ENCODE results near the gene DRICH1. TPM values are rescaled to one million over a fixed set of nuclear protein-coding genes. Genes with fewer than 3 reads are reported as not detected.

DRICH1 gene
- total and polyA plus RNA-seq, 2 experiments from 2014 or later: not detected

- H3K27me3 ChIP-seq (replicated peaks; ENCODE audit: insufficient read depth): peaks cover 31% of the 10 kb centered on the region
- no peaks in the 10 kb centered on the region for H3K9me3 ChIP-seq (ENCODE audit: low read depth)
- no peak for DNase-seq
- H3K36me3 ChIP-seq (ENCODE audit: low read depth): no peaks in the 10 kb centered on the region
- no peak overlapping the region for H3K27ac ChIP-seq
- WGBS, 2 experiments (ENCODE audit: low coverage in 1 of 2, low lambda C conversion rate in 2 of 2, missing lambda C conversion rate in 2 of 2): 58 to 67% methylated on average over 24 to 37 of the region's 37 CpGs
- no peak overlapping the region for H3K9ac ChIP-seq
- H3K79me2 ChIP-seq (ENCODE audit: insufficient read depth): no peaks in the 10 kb centered on the region
- no peaks in the 10 kb centered on the region for H3K9me2 ChIP-seq (ENCODE audit: insufficient read depth)
- H2AFZ ChIP-seq: no peak overlapping the region
- H4K20me1 ChIP-seq (ENCODE audit: insufficient read depth): no peaks in the 10 kb centered on the region
- no peaks in the 10 kb centered on the region for H3F3A ChIP-seq (ENCODE audit: insufficient read depth)
- no peaks in the 10 kb centered on the region for H3K4me1 ChIP-seq (ENCODE audit: insufficient read depth)
- H3K4me3 ChIP-seq: no peak overlapping the region
- no peak for TF ChIP-seq EZH2phosphoT487 (IDR thresholded peaks at IDR 0.05; ENCODE audit: insufficient read depth, low read depth)
- no peak for TF ChIP-seq EZH2 (IDR thresholded peaks at IDR 0.05; ENCODE audit: insufficient read depth, poor library complexity, severe bottlenecking)
- no peak overlapping the region for H3K4me2 ChIP-seq (ENCODE audit: unreplicated experiment)
- in situ Hi-C loops (cut with MboI): no loop called here
Measured at GRCh38 chr22:23566705-23567475, 65.2 kb downstream of the DRICH1 start.

- no peak overlapping the region for H2AFZ ChIP-seq
- TF ChIP-seq EZH2phosphoT487 (IDR thresholded peaks at IDR 0.05; ENCODE audit: insufficient read depth, low read depth) (0 out of 2 replicates have a peak, but pooled peaks have one; percentile 63), EZH2 (IDR thresholded peaks at IDR 0.05; ENCODE audit: insufficient read depth, poor library complexity, severe bottlenecking) (peak; percentile 84)
Measured at GRCh38 chr22:23565915-23566704, 66.0 kb downstream of the DRICH1 start.

GRCh38 chr22:23565305-23565914 is 66.7 kb downstream of the DRICH1 start:
- no peak overlapping the region for H3K27ac ChIP-seq
- TF ChIP-seq EZH2phosphoT487 (IDR thresholded peaks at IDR 0.05; ENCODE audit: insufficient read depth, low read depth) (no peak), EZH2 (IDR thresholded peaks at IDR 0.05; ENCODE audit: insufficient read depth, poor library complexity, severe bottlenecking) (peak; percentile 45)
- no peaks in the 10 kb centered on the region for H3K36me3 ChIP-seq (ENCODE audit: low read depth)
- no peak overlapping the region for H2AFZ ChIP-seq
- WGBS, 2 experiments (ENCODE audit: low coverage in 1 of 2, low lambda C conversion rate in 2 of 2, missing lambda C conversion rate in 2 of 2): 12% methylated on average over 10 to 11 of the region's 11 CpGs
- H4K20me1 ChIP-seq (ENCODE audit: insufficient read depth): no peaks in the 10 kb centered on the region
- H3K4me3 ChIP-seq: no peak overlapping the region
- no peak for DNase-seq
- H3K4me2 ChIP-seq (ENCODE audit: unreplicated experiment): no peak overlapping the region
- no peak overlapping the region for H3K9ac ChIP-seq
- H3F3A ChIP-seq (ENCODE audit: insufficient read depth): no peaks in the 10 kb centered on the region
- H3K4me1 ChIP-seq (ENCODE audit: insufficient read depth): no peaks in the 10 kb centered on the region
- peaks cover 31% of the 10 kb centered on the region for H3K27me3 ChIP-seq (replicated peaks; ENCODE audit: insufficient read depth)
- no peaks in the 10 kb centered on the region for H3K9me2 ChIP-seq (ENCODE audit: insufficient read depth)
- H3K79me2 ChIP-seq (ENCODE audit: insufficient read depth): no peaks in the 10 kb centered on the region
- in situ Hi-C loops (cut with MboI): no loop called here
- H3K9me3 ChIP-seq (ENCODE audit: low read depth): no peaks in the 10 kb centered on the region

More at GRCh38 chr22:23565915-23566704, 66.0 kb downstream of the DRICH1 start:
- DNase-seq: no peak
- no peak overlapping the region for H3K9ac ChIP-seq
- H3K27ac ChIP-seq: no peak overlapping the region
- no peaks in the 10 kb centered on the region for H3K4me1 ChIP-seq (ENCODE audit: insufficient read depth)
- no peak overlapping the region for H3K4me2 ChIP-seq (ENCODE audit: unreplicated experiment)
- H3K27me3 ChIP-seq (replicated peaks; ENCODE audit: insufficient read depth): peaks cover 31% of the 10 kb centered on the region
- no peaks in the 10 kb centered on the region for H3K9me2 ChIP-seq (ENCODE audit: insufficient read depth)
- WGBS, 2 experiments (ENCODE audit: low coverage in 1 of 2, low lambda C conversion rate in 2 of 2, missing lambda C conversion rate in 2 of 2): 3% methylated on average over 38 to 65 of the region's 73 CpGs
- no peaks in the 10 kb centered on the region for H3K36me3 ChIP-seq (ENCODE audit: low read depth)
- H3F3A ChIP-seq (ENCODE audit: insufficient read depth): no peaks in the 10 kb centered on the region
- no peaks in the 10 kb centered on the region for H4K20me1 ChIP-seq (ENCODE audit: insufficient read depth)
- H3K79me2 ChIP-seq (ENCODE audit: insufficient read depth): no peaks in the 10 kb centered on the region
- H3K4me3 ChIP-seq: no peak overlapping the region; the same call in 1 of the 2 replicates
- no peaks in the 10 kb centered on the region for H3K9me3 ChIP-seq (ENCODE audit: low read depth)
- in situ Hi-C loops (cut with MboI): no loop called here

GRCh38 chr22:23564276-23564675 is 67.8 kb downstream of the DRICH1 start:
- no peak overlapping the region for H3K27ac ChIP-seq
- in situ Hi-C loops (cut with MboI): no loop called here
- no peaks in the 10 kb centered on the region for H3K9me3 ChIP-seq (ENCODE audit: low read depth)
- H3K79me2 ChIP-seq (ENCODE audit: insufficient read depth): no peaks in the 10 kb centered on the region
- H3K4me2 ChIP-seq (ENCODE audit: unreplicated experiment): no peak overlapping the region
- H3K36me3 ChIP-seq (ENCODE audit: low read depth): no peaks in the 10 kb centered on the region
- TF ChIP-seq EZH2phosphoT487 (IDR thresholded peaks at IDR 0.05; ENCODE audit: insufficient read depth, low read depth): no peak
- TF ChIP-seq EZH2 (IDR thresholded peaks at IDR 0.05; ENCODE audit: insufficient read depth, poor library complexity, severe bottlenecking): no peak
- H3F3A ChIP-seq (ENCODE audit: insufficient read depth): no peaks in the 10 kb centered on the region
- no peak overlapping the region for H2AFZ ChIP-seq
- no peak overlapping the region for H3K4me3 ChIP-seq
- WGBS, 2 experiments (ENCODE audit: low coverage in 1 of 2, low lambda C conversion rate in 2 of 2, missing lambda C conversion rate in 2 of 2): 74 to 78% methylated on average over 7 of the region's 7 CpGs
- no peaks in the 10 kb centered on the region for H3K4me1 ChIP-seq (ENCODE audit: insufficient read depth)
- H3K9ac ChIP-seq: no peak overlapping the region
- DNase-seq: no peak
- no peaks in the 10 kb centered on the region for H3K9me2 ChIP-seq (ENCODE audit: insufficient read depth)
- peaks cover 38% of the 10 kb centered on the region for H3K27me3 ChIP-seq (replicated peaks; ENCODE audit: insufficient read depth)
- H4K20me1 ChIP-seq (ENCODE audit: insufficient read depth): no peaks in the 10 kb centered on the region
